Suppressor macrophage (primary cell): ENCODE results near the gene CCND2.
A peak's percentile ranks its signal among the peaks of the same experiment; 100 is the strongest.

Experiments
- DNase-seq, 4 experiments: peaks; one replicate each; pipeline ENCODE4 v3.0.0-alpha.2; 2020 to 2022

The CCND2 gene

DNA sequence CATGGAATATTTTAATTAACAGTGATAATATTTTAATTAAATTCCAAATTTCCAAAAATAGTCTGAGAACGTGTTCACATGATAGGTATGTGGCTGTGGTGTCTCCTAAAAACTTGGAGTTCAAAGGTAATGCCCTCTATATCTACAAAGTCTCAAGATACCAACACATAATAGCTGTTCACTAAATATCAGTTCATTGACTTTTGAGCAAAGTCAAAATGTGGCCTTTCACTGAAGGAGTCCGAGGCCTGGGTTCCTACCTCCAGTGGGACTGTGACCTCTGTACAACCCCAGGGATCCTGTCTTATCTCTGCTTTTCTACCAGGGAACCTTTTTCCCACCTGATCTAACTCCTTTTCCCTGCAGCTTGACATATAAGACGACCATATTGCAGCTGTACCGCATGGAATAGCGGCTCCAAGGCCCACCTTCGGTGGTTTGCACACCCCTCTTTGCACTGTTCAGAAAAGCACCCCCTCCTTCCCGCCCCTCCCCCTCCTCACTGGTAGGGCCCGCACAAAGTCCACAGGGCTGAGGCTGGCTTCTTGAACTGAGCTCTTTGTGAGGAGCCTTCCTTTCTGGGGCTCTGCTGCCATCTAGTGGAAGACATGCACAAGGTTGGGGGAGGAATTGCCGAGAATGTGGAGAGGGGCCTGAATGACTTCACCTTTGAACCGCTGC is 3.1 kb downstream of the CCND2 start:
- peak; percentile 87 to 94 (median 88) for DNase-seq

DNA sequence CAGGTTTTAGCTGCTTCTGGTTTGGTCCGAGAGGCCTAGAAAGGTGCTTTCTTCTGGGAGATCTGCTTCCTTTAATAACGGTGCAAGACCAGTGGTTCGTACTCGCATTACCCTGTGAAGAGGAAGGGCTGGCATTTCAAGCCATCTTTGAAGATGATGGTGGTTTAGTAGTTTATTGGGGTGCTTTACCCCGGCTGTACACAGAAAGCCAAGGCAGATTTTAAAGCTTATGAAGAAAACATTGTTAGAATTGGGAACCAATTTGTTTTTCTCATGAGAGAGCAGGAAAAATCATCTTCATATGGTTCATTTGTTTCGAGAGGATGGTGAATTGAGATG is 3.6 kb downstream of the CCND2 start:
- DNase-seq = no peak

DNA sequence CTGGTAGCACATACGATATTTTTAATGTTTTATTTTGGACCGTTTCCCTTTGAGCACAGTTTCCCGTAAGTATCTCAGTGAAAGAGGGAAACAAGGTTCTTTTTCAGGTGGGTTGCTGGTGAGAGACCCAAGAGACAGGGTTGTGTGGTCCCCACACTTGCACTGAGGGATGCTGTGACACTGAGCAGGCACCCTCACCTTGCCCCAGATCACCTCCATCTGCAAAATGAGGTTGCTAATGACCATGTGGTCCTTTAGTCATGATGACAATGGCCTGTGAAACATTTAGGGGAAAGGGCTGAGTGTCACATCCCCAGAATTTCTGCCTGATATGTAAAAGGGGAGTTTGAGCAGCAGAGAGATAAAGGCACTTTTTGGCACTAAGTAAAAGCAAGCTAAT is 4.3 kb downstream of the CCND2 start:
- no peak for DNase-seq

DNA sequence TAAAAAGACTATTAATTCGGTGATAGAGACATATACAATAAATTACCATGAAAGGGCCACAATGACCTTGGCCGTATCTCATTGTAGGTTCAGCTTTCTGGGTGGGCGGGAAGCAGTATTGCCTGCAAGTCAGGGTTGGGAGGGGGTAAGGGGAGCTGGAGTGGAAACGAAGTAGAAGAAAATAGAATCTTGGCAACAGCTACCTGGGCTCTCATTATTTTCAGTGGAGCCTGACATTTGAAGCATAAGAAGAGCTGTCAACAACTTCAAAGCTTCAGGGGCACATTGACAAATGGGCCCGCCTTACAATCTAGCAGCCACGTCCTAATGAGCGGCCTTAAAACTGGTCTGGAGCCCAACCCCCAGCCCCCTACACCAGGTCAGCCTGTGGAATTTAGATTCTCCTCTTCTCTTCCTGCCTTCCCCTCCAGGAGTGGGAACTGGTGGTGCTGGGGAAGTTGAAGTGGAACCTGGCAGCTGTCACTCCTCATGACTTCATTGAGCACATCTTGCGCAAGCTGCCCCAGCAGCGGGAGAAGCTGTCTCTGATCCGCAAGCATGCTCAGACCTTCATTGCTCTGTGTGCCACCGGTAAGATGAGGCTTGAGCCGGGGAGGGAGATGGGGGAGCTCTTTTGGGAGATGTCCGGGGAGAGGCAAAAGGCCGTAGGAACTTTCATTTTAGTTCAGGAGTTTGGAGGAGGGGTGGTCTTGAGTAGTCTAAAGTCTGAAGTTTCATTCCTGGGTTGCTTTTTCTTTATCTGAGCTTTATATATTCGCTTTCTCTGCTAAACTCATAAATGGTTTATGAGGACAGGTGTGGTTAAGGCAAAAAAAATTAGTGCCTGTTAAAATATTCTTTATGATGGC is 5.0 kb downstream of the CCND2 start:
- DNase-seq = peak; percentile 81 to 93 (median 90)

DNA sequence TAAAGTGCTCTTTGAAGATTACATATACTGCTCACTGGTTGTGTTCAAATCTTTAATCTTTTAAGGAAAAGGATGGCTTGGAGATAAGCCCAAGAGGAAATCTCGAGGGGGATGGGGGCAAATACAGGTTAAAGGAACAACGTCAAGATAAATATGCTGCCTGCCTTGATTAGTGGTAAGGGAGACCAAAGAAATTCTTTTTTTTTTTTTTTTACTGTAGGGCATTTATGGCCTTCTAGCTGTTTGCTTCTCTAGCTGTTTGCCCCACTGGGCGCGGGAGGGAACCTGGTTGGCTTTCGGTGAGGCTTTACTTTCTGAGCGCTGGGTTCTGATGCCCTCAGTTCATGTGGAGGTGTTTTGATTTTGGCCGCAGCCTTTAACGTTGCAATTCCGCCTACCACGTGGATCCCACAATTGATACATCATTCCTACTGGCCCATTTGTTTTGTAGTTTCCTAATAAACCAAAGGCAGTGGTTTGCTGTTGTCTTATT is 5.7 kb downstream of the CCND2 start:
- no peak for DNase-seq

DNA sequence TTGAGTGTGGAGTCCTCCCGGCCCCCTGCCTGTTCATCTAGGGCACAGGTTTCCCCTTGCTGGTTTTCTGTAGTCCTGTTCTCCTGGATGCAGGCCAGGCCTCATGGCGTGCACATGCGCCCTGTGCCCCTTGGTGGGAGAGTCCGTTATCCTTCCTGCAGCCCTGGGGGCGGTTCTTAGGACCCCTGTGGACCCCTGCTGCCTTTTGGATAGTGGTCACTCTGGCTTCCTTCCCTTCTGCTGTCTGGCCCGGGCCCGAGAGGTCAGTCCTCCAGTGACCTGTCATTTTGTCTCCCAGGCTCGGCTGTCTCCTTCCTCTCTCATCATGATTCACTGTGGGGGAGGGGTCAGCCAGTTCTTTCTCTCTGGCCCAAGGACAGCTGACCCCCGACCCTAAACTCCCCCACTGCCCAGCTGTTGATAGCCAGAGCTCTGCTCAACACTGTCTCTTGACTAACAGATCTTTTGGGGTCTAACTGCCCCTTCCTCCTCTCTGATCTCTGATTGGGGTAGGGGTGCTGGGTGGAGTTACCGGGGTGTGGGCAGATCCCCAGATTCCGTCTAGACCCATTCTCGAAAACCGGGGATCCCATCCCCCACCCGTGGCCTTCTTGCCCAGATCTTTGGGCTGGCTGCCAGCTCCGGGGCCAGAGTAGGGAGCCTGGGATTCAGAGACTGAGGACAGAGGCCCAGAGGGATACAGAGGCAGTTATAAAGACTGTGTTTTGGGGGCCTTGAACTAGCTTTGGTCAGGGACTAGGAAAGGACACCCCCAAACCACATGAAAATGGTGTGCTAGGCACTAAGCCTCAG is 7.0 kb downstream of the CCND2 start:
- peak in 3 of 4 experiments; percentile 48 to 54 (median 49) for DNase-seq

DNA sequence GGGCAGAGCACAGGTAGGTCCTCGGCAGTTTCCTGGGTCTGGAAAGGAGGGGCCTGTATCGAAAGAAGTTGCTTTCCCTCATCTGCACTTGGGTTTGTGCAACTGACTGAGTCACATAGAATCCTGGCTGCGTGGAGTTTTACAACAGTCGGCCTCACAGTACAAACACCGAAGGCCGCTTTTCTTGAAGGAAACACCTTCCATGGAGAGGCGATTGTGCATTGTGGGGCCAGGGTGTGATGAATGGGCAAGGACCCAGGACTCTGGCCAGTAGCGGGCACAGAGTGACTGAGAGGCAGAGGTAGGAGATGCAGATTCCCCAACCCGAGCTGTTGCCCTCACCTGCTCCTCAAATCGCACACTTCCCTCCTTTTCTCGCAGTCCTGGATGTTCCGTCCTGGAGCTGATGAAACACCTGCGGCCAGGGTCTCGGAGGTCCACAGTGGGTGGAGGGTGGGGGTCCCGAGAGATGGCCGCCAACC is 7.7 kb downstream of the CCND2 start:
- no peak for DNase-seq

DNA sequence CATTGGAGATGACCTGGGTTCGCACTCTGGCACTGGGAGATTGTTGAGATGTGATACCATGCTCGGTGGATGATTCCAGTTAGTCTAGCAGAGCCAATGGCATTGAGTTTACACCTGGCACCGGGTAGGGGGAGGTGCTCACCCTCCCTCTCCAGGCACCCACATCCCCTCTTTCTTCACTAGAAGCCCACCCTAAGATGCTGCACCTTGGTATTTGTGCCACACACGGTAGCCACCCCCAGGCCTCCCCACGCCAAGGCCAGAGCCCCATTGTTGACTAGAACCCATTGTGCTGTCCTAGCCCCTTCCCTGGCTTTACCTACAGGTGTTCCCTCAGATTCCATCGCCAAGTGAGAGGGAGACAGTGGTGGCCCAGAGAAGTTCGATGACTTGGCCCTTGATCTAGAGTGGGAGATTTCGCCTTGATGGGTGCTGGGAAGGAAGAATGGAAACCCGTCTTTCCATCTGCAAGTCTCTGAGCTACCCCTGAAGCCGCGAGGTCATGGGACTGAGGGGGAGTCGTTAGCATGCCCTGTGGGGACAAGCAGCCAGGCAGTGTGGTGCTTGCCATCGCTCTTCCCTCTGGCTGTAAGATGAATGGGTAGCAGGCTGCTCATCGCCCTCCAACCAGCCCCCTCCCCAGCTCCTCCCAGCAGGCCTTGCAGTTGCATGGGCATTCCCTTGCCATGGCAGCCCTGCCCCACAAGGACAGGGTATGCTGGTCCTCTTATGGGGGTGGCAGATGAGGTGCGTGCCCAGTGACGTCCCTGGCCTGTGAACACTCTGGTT is 8.7 kb downstream of the CCND2 start:
- DNase-seq = no peak

DNA sequence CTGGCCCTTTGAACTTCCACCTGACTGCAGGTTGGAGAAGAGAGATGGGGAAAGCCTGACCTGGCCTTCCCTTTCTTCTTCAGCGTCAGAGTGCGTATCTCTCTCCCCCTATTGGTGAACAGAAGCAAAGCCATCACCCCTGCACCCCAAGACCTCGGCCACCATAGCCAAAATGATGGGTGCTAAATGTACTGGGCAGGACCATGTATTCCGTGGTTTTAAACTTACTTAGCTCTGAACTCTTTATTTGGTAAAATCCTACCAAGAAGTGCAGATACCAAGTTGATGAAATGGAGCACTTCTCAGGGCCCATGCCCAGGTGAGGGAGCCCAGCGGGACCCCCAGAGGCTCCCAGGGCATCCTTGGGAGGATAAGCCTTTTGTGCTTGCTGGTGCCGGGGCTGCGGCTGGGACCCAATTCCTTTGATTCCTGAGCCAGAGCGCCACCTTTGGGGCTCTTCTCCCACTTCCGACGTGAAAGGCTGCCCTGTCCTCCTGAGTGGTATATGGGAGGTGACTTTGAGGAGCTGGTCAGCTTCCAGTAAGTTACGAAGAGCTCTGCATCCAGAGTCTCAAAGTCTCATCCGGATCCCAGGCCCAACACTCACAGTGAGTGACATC is 9.4 kb downstream of the CCND2 start:
- no peak for DNase-seq

DNA sequence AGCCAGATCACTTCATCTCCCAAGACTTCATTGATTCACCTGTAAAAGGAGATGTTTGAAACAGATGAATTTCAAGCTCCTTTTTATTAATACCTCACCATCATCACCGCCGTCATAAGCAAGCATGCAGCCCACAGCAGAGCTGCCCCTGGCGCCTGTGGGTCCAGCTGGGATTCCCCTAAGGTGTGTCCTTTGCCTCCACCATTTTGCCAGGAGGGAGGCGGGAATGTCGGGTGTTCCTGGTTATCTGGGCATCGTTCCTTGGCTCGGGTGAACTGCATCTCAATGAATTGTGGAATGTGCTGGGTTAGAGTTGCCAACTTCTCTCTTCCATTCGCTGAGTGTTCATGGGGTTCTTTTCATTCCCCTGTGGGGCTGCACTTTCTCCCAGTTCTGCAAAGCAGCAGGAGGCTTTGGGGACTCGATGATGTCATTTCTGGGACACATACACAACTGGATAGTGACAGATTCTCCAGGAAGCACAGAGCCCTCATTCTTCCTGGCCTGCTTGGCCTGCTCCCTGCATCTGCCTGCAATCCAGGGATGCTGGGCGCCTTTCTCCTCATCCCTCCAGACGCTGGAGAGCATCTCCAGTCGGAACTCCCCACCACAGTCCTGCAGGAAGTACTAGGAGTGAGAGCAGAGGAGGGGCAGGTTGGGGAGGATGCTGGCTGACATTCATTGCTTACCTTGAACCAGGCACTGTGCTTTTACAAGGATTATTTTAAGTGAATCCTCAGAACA is 10.1 kb downstream of the CCND2 start:
- DNase-seq = no peak

DNA sequence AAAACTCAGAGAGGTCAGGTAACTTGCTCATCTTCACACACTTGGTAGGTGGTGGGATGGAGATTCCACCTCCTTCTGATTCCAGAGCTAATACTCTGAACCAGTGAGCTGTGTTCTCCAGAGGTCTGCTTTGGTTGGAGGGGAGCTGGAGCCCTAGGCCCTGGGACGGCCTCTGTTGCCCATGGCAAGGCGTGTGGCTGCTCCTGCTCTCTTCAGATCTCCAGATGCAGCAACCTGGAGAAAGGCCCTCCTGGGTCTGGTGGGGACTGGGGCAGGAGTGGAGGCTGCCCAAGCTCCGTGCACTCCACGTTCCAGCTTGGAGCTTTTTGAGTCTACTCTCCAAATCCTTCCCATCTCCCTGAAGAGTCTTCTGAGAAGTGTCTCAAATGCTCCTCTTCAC is 10.7 kb downstream of the CCND2 start:
- DNase-seq = no peak

DNA sequence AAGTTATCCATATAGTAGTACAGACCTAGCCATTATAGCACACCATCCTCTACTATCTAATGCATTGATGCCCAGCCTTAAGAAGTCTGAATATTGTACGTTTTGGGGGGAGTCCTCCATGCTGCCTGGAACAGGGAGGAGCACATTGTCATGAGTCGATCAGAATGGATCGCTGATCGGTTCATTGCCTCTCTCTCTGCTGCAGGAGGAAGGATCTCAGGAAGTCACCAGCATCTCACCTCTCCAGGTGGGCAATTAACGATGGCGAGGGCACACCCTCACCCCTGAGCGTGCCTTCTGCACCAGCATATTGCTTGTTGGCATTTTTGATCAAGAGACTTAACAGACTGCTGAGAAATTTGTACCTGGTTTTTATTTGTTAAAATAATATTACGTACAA is 11.5 kb downstream of the CCND2 start:
- no peak for DNase-seq

DNA sequence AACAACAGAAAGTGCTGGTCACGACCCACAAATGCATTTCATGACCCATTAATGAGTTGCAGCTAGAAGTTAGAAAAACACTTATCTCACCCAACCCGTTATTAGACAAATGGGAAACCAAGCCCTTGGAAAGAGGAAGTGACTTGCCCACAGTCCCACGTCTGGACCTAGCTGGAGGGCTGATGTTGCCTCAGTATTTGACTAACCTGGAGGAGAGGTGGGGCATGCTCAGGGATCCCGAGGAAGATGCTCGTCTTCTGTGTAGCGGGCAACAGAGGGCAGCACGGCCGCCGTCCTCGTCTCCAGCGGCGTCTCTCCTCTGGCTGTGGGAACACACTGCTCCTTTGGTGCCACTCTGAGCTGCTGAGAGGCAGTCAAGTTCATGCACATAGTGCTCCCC is 12.7 kb downstream of the CCND2 start:
- DNase-seq = peak; percentile 55 to 82 (median 74)

DNA sequence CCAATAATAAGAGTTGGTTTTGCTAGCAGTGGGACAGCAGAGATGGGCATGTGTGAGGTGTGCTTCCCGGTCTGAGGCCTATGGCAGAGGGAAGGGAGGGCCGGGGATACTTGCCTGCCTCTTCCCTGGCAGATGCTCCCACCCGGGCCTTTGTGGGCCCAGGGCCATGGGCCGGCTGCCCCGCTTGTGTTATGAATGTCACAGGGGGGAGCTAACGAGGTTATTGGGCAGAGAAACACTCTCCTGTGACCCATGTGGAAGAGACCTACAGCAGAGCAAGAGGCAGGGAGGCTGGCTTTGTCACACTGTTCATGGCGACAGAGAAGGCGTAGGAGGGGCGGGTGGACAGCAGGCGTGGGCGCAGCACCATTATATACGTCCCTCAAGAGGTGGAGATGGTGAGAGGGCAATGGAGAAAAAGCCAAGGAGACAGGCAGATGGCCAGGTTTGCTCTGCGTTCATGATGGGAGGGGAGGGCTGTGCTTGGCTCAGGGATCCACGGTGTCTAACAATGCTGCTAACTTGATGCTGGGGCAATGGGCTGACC is 13.3 kb downstream of the CCND2 start:
- DNase-seq = no peak

DNA sequence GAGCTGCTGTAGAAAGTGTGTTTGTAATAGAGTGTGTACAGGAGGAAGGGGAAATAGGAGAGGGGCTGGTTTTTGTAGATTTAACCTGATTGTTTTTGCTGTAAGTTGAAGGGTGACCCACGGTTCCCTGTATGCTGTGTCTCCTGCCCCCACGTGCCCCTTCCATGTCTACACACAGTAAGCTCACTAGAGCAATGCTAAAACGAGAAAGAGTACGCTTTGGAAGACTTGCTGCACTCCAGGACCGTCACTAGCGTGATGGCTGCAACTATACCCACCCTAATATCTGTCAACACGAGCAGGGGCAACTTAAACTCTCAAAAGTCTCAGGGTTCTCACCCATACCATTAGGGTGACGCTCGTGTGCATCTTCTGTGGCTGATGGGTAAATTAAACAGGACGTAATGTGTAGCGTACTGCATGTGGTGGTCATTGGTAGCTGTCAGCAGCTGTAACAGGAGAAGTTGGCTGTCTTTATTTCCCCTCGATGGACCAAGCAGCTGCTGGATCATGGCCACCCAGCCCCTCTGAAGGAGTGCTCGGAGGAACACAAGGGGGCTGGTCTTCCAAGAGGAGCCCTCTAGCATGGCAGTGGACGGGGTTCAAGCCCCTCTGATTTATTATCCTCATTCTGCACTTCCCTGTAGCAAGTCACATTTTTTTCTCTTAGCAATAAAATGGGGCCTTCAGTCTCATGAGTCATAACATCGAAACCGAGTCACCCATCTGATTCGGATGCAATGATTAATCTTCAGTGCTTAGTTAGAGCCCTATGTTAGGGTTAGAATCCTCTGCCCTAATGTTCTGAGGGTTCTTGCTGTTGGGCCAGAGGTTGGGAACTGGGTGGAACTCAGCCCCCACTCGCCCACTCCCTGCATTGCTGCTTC is 14.0 kb downstream of the CCND2 start:
- peak; percentile 68 to 89 (median 83) for DNase-seq

DNA sequence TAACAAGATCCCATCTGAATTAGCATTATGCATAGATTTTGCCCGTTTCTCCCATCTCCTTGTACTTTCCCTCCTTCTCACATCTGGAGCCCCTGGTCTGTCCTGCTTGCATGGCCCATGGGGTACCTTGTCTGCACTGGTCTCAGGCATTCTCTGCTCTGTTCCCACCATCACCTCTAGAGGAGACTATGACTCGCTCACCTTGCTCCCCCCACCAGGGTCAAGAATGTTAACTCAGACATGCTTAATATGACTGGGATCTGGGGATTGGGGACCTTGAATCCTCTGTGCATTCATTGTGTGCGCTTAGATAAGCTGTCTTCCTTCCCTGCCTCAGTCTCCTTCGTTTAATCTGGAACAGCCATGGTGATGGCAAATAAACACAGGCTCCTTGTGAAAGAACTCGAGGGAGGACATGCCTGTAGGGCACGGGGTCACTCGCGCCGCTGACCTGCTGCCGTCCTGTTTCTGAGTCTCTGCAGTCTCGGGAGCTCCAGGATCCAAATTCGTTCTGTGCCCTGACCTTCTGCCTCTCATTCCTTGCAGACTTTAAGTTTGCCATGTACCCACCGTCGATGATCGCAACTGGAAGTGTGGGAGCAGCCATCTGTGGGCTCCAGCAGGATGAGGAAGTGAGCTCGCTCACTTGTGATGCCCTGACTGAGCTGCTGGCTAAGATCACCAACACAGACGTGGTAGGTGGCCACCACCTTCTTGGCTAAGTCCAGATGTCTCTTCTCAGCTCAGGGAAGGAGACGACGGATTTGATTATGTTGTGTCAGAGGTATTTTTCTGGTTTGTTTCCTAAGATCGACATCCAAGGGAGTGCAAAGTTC is 15.0 kb downstream of the CCND2 start:
- peak; percentile 82 to 93 (median 90) for DNase-seq

DNA sequence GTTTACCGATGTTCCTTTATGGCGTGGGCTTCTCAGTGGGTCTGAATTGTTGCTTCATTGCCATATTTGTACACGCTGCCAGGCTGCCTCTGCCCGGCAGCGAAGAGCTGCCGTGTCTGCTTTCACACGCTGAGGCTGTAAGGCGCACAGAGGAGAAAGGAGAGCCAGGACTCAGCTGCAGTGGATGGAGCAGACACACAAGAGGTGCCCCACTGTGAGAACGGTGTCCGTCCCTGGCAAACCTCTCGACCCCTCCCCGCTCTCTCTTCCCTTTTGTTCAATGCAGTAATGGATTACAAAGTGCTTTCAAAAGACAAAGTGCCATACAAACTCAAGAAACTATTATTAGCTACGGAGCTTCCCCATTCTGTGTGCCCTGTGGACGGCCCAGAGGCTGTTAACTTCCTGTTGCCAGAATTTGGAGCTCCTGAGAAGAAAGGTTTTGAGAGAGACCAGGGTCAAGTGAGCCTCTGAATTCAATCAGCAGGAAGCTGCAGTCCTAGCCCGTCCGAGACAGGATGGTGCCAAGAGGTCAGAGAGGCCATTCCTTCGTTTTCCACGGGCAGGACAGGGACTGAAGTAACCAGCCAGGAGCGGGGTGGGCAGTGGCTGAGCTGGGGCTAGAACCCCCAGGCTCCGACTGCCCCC is 15.8 kb downstream of the CCND2 start:
- peak; percentile 80 to 93 (median 88) for DNase-seq
